ENCODE data around the gene LRRN3.

DNA sequence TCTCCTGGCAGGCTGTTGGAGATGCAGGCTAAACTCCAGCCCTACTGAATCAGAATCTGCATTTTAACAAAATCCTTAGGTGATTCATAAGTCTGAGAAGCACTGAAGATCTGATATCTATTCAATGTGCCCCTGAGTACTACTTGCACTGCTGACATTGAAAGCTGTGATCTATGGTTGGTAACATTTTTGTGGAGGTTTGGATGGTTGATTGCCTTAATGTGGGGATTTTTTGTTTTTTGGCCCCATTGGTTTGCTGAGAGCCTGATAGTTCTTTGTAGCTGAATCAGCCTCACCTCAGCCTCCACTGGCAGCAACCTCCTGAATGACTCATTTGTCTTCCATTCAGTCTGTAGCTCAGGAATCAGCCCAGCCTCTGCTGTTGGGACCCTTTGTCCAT is 14.7 kb upstream of the LRRN3 start:
- TF ChIP-seq ATF7 (IDR thresholded peaks at IDR 0.05; ENCODE audit: low read depth) (no peak), KDM1A (IDR thresholded peaks at IDR 0.05; ENCODE audit: borderline replicate concordance) (no peak), CBX5 (IDR thresholded peaks at IDR 0.05; ENCODE audit: low read depth) (no peak), ZBED1 (IDR thresholded peaks at IDR 0.05; ENCODE audit: borderline replicate concordance) (no peak), BHLHE40 (IDR thresholded peaks at IDR 0.05; ENCODE audit: borderline replicate concordance in 1 of 2, low read depth in 2 of 2, low read length in 1 of 2) (no peak), RAD21 (IDR thresholded peaks at IDR 0.05; ENCODE audit: insufficient read depth, low read depth, low read length) (no peak), PML (IDR thresholded peaks at IDR 0.05; ENCODE audit: low read length) (no peak)
- TF ChIP-seq, protein P1, sequence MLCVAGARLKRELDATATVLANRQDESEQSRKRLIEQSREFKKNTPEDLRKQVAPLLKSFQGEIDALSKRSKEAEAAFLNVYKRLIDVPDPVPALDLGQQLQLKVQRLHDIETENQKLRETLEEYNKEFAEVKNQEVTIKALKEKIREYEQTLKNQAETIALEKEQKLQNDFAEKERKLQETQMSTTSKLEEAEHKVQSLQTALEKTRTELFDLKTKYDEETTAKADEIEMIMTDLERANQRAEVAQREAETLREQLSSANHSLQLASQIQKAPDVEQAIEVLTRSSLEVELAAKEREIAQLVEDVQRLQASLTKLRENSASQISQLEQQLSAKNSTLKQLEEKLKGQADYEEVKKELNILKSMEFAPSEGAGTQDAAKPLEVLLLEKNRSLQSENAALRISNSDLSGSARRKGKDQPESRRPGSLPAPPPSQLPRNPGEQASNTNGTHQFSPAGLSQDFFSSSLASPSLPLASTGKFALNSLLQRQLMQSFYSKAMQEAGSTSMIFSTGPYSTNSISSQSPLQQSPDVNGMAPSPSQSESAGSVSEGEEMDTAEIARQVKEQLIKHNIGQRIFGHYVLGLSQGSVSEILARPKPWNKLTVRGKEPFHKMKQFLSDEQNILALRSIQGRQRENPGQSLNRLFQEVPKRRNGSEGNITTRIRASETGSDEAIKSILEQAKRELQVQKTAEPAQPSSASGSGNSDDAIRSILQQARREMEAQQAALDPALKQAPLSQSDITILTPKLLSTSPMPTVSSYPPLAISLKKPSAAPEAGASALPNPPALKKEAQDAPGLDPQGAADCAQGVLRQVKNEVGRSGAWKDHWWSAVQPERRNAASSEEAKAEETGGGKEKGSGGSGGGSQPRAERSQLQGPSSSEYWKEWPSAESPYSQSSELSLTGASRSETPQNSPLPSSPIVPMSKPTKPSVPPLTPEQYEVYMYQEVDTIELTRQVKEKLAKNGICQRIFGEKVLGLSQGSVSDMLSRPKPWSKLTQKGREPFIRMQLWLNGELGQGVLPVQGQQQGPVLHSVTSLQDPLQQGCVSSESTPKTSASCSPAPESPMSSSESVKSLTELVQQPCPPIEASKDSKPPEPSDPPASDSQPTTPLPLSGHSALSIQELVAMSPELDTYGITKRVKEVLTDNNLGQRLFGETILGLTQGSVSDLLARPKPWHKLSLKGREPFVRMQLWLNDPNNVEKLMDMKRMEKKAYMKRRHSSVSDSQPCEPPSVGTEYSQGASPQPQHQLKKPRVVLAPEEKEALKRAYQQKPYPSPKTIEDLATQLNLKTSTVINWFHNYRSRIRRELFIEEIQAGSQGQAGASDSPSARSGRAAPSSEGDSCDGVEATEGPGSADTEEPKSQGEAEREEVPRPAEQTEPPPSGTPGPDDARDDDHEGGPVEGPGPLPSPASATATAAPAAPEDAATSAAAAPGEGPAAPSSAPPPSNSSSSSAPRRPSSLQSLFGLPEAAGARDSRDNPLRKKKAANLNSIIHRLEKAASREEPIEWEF (IDR thresholded peaks at IDR 0.05; ENCODE audit: insufficient replicate concordance, low read depth, low read length), result no peak
- TF ChIP-seq, protein P2, sequence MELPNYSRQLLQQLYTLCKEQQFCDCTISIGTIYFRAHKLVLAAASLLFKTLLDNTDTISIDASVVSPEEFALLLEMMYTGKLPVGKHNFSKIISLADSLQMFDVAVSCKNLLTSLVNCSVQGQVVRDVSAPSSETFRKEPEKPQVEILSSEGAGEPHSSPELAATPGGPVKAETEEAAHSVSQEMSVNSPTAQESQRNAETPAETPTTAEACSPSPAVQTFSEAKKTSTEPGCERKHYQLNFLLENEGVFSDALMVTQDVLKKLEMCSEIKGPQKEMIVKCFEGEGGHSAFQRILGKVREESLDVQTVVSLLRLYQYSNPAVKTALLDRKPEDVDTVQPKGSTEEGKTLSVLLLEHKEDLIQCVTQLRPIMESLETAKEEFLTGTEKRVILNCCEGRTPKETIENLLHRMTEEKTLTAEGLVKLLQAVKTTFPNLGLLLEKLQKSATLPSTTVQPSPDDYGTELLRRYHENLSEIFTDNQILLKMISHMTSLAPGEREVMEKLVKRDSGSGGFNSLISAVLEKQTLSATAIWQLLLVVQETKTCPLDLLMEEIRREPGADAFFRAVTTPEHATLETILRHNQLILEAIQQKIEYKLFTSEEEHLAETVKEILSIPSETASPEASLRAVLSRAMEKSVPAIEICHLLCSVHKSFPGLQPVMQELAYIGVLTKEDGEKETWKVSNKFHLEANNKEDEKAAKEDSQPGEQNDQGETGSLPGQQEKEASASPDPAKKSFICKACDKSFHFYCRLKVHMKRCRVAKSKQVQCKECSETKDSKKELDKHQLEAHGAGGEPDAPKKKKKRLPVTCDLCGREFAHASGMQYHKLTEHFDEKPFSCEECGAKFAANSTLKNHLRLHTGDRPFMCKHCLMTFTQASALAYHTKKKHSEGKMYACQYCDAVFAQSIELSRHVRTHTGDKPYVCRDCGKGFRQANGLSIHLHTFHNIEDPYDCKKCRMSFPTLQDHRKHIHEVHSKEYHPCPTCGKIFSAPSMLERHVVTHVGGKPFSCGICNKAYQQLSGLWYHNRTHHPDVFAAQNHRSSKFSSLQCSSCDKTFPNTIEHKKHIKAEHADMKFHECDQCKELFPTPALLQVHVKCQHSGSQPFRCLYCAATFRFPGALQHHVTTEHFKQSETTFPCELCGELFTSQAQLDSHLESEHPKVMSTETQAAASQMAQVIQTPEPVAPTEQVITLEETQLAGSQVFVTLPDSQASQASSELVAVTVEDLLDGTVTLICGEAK (IDR thresholded peaks at IDR 0.05; ENCODE audit: borderline replicate concordance), result no peak

Measured in GM12878 (cell line).